Upper lobe of left lung (tissue), 4 donors: ENCODE results near the gene UGT3A1.

ENCODE experiments used
- EP300 ChIP-seq, 4 donors: sonication (generic); formaldehyde crosslinking; IDR thresholded peaks; one replicate each; pipeline ENCODE4 v1.5.1; 2017; ENCODE audit warnings: antibody characterized with exemption in 4 of 4, control low read depth in 2 of 4
- POLR2A ChIP-seq, 4 donors: fragments of 450-650 bp; IDR thresholded peaks; one replicate each; pipeline ENCODE4 v1.5.1; 2016 to 2017; ENCODE audit warnings: antibody characterized with exemption in 4 of 4, mild to moderate bottlenecking in 2 of 4
- TF ChIP-seq, protein P1 (sequence below), 6 experiments: fragments of 450-650 bp in 4 of 6; fragments of 200-600 bp in 2 of 6; sonication (generic) in 2 of 6; IDR thresholded peaks; one replicate each; pipeline ENCODE4 v1.5.1; 2016 to 2019; ENCODE audit warnings: antibody characterized with exemption in 6 of 6

DNA sequence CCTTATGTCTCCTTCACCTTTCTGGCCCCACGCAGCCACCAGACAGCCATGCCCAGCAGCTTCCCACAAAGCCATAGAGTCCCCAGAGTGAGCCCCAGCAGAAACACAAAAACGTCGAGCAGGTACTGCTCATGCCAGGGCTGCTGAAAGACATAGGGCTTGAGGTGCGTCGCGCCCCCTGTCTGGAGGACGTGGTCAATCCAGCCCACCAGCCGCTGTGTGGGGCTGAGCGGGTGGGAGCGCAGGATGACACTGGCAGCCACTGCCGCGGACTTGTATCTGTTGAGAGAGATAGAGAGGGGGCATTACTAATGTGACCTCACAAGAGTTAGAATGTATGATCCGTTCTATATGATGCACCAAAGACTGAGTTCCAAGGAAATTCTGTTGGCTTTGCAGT is 44.5 kb upstream of the UGT3A1 start:
- TF ChIP-seq, protein P1, sequence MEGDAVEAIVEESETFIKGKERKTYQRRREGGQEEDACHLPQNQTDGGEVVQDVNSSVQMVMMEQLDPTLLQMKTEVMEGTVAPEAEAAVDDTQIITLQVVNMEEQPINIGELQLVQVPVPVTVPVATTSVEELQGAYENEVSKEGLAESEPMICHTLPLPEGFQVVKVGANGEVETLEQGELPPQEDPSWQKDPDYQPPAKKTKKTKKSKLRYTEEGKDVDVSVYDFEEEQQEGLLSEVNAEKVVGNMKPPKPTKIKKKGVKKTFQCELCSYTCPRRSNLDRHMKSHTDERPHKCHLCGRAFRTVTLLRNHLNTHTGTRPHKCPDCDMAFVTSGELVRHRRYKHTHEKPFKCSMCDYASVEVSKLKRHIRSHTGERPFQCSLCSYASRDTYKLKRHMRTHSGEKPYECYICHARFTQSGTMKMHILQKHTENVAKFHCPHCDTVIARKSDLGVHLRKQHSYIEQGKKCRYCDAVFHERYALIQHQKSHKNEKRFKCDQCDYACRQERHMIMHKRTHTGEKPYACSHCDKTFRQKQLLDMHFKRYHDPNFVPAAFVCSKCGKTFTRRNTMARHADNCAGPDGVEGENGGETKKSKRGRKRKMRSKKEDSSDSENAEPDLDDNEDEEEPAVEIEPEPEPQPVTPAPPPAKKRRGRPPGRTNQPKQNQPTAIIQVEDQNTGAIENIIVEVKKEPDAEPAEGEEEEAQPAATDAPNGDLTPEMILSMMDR (IDR thresholded peaks at IDR 0.05), result no peak
- TF ChIP-seq EP300 (IDR thresholded peaks at IDR 0.05), result no peak
- TF ChIP-seq POLR2A (IDR thresholded peaks at IDR 0.05), result no peak
